22Rv1 (cell line): ENCODE data around the gene SPIB.

Experiments
- ZFX ChIP-seq: fragments of 450-650 bp; IDR thresholded peaks from 2 replicates; pipeline ENCODE4 v1.6.1; 2017; ENCODE audit warnings: antibody characterized with exemption, borderline replicate concordance
- TF ChIP-seq, protein P1 (sequence below): fragments of 450-650 bp; IDR thresholded peaks from 2 replicates; pipeline ENCODE4 v1.5.1; 2017; ENCODE audit warnings: mild to moderate bottlenecking

DNA sequence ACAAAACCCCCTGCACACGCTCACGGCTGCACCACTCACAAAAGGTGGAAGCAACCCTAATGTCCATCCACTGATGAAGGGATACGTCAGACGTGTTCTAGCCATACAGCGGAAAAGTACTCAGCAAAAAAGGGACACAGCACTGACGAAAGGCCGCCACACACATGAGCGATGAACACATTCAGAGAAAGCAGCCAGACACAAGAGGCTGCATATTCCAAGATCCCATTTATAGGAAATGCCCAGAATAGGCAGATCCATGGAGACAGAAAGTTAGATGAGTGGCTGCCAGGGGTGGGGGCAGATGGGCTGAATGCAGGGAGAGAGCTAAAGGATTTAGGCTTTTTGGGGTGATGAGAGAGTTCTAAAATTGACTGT, 30.9 kb upstream of the SPIB start:
- TF ChIP-seq, protein P1, sequence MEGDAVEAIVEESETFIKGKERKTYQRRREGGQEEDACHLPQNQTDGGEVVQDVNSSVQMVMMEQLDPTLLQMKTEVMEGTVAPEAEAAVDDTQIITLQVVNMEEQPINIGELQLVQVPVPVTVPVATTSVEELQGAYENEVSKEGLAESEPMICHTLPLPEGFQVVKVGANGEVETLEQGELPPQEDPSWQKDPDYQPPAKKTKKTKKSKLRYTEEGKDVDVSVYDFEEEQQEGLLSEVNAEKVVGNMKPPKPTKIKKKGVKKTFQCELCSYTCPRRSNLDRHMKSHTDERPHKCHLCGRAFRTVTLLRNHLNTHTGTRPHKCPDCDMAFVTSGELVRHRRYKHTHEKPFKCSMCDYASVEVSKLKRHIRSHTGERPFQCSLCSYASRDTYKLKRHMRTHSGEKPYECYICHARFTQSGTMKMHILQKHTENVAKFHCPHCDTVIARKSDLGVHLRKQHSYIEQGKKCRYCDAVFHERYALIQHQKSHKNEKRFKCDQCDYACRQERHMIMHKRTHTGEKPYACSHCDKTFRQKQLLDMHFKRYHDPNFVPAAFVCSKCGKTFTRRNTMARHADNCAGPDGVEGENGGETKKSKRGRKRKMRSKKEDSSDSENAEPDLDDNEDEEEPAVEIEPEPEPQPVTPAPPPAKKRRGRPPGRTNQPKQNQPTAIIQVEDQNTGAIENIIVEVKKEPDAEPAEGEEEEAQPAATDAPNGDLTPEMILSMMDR = no peak
- TF ChIP-seq ZFX = no peak
